ENCODE measurements around the gene EPS8L3.
"Not testable (repeated sequence)": the region's sequence is repeated elsewhere in the genome, so short reads cannot be mapped to it uniquely, and the experiment has no call there.

Gene EPS8L3

GRCh38 chr1:109757936-109758786 lies 5.6 kb downstream of the EPS8L3 start:
- Histone ChIP-seq H3K9me3 (ENCODE audit: control insufficient read depth, low read length) (no peaks in the 10 kb centered on the region), H3K4me3 (ENCODE audit: low read length) (no peak overlapping the region), H3K36me3 (ENCODE audit: control insufficient read depth, insufficient read depth, low read length, severe bottlenecking) (no peaks in the 10 kb centered on the region), H3K4me1 (ENCODE audit: control insufficient read depth, insufficient read depth, low read length) (no peaks in the 10 kb centered on the region), H3K9ac (ENCODE audit: low read length) (no peak overlapping the region), H3K27me3 (replicated peaks; ENCODE audit: control insufficient read depth, insufficient read depth, low read length) (no peaks in the 10 kb centered on the region)
- no peak for DNase-seq (ENCODE audit: low read depth)

GRCh38 chr1:109756848-109757521 lies 6.7 kb downstream of the EPS8L3 start:
- Histone ChIP-seq H3K36me3 (ENCODE audit: control insufficient read depth, insufficient read depth, low read length, severe bottlenecking) (no peaks in the 10 kb centered on the region), H3K27me3 (replicated peaks; ENCODE audit: control insufficient read depth, insufficient read depth, low read length) (peaks cover 6% of the 10 kb centered on the region), H3K4me1 (ENCODE audit: control insufficient read depth, insufficient read depth, low read length) (no peaks in the 10 kb centered on the region), H3K4me3 (ENCODE audit: low read length) (no peak overlapping the region), H3K9me3 (ENCODE audit: control insufficient read depth, low read length) (no peaks in the 10 kb centered on the region), H3K9ac (ENCODE audit: low read length) (no peak overlapping the region)
- DNase-seq (ENCODE audit: low read depth) = no peak

- H3K9me3 ChIP-seq (ENCODE audit: control insufficient read depth, low read length); H3K27me3 ChIP-seq (replicated peaks; ENCODE audit: control insufficient read depth, insufficient read depth, low read length); H3K4me3 ChIP-seq (ENCODE audit: low read length); H3K4me1 ChIP-seq (ENCODE audit: control insufficient read depth, insufficient read depth, low read length); DNase-seq (ENCODE audit: low read depth); H3K9ac ChIP-seq (ENCODE audit: low read length); H3K36me3 ChIP-seq (ENCODE audit: control insufficient read depth, insufficient read depth, low read length, severe bottlenecking): not testable (repeated sequence)
Measured at GRCh38 chr1:109756325-109756724, 7.4 kb downstream of the EPS8L3 start.

- DNase-seq (ENCODE audit: low read depth) = no peak
Measured at GRCh38 chr1:109754738-109755137, 9.0 kb downstream of the EPS8L3 start.

GRCh38 chr1:109751531-109752260 lies 12.0 kb downstream of the EPS8L3 start:
- Histone ChIP-seq H3K36me3 (ENCODE audit: control insufficient read depth, insufficient read depth, low read length, severe bottlenecking) (no peaks in the 10 kb centered on the region), H3K9me3 (ENCODE audit: control insufficient read depth, low read length) (no peaks in the 10 kb centered on the region), H3K4me1 (ENCODE audit: control insufficient read depth, insufficient read depth, low read length) (no peaks in the 10 kb centered on the region), H3K9ac (ENCODE audit: low read length) (no peak overlapping the region), H3K27me3 (replicated peaks; ENCODE audit: control insufficient read depth, insufficient read depth, low read length) (peaks cover 30% of the 10 kb centered on the region), H3K4me3 (ENCODE audit: low read length) (no peak overlapping the region)
- no peak for DNase-seq (ENCODE audit: low read depth)

More at GRCh38 chr1:109754738-109755137, 9.0 kb downstream of the EPS8L3 start:
- no peaks in the 10 kb centered on the region for H3K9me3 ChIP-seq (ENCODE audit: control insufficient read depth, low read length)
- H3K4me3 ChIP-seq (ENCODE audit: low read length) = no peak overlapping the region
- H3K4me1 ChIP-seq (ENCODE audit: control insufficient read depth, insufficient read depth, low read length) = no peaks in the 10 kb centered on the region
- H3K27me3 ChIP-seq (replicated peaks; ENCODE audit: control insufficient read depth, insufficient read depth, low read length) = peaks cover 20% of the 10 kb centered on the region
- no peak overlapping the region for H3K9ac ChIP-seq (ENCODE audit: low read length)
- H3K36me3 ChIP-seq (ENCODE audit: control insufficient read depth, insufficient read depth, low read length, severe bottlenecking) = no peaks in the 10 kb centered on the region

- H3K36me3 ChIP-seq (ENCODE audit: control insufficient read depth, insufficient read depth, low read length, severe bottlenecking) = no peaks in the 10 kb centered on the region
- H3K4me3 ChIP-seq (ENCODE audit: low read length) = no peak overlapping the region
- no peaks in the 10 kb centered on the region for H3K4me1 ChIP-seq (ENCODE audit: control insufficient read depth, insufficient read depth, low read length)
- H3K27me3 ChIP-seq (replicated peaks; ENCODE audit: control insufficient read depth, insufficient read depth, low read length) = peaks cover 30% of the 10 kb centered on the region
- no peak overlapping the region for H3K9ac ChIP-seq (ENCODE audit: low read length)
- H3K9me3 ChIP-seq (ENCODE audit: control insufficient read depth, low read length) = no peaks in the 10 kb centered on the region
- no peak for DNase-seq (ENCODE audit: low read depth)
Measured at GRCh38 chr1:109750920-109751319, 12.8 kb downstream of the EPS8L3 start.

- no peaks in the 10 kb centered on the region for H3K36me3 ChIP-seq (ENCODE audit: control insufficient read depth, insufficient read depth, low read length, severe bottlenecking)
- no peaks in the 10 kb centered on the region for H3K4me1 ChIP-seq (ENCODE audit: control insufficient read depth, insufficient read depth, low read length)
- H3K9ac ChIP-seq (ENCODE audit: low read length) = no peak overlapping the region
- H3K27me3 ChIP-seq (replicated peaks; ENCODE audit: control insufficient read depth, insufficient read depth, low read length) = peaks cover 30% of the 10 kb centered on the region
- DNase-seq (ENCODE audit: low read depth) = no peak
- no peaks in the 10 kb centered on the region for H3K9me3 ChIP-seq (ENCODE audit: control insufficient read depth, low read length)
- no peak overlapping the region for H3K4me3 ChIP-seq (ENCODE audit: low read length)
Measured at GRCh38 chr1:109750241-109750882, 13.4 kb downstream of the EPS8L3 start.

- no peaks in the 10 kb centered on the region for H3K9me3 ChIP-seq (ENCODE audit: control insufficient read depth, low read length)
- peaks cover 30% of the 10 kb centered on the region for H3K27me3 ChIP-seq (replicated peaks; ENCODE audit: control insufficient read depth, insufficient read depth, low read length)
- no peak for DNase-seq (ENCODE audit: low read depth)
Measured at GRCh38 chr1:109749221-109749620, 14.5 kb downstream of the EPS8L3 start.

GRCh38 chr1:109748311-109748710 lies 15.4 kb downstream of the EPS8L3 start:
- H3K27me3 ChIP-seq (replicated peaks; ENCODE audit: control insufficient read depth, insufficient read depth, low read length) = peaks cover 30% of the 10 kb centered on the region
- H3K9ac ChIP-seq (ENCODE audit: low read length); H3K9me3 ChIP-seq (ENCODE audit: control insufficient read depth, low read length); H3K36me3 ChIP-seq (ENCODE audit: control insufficient read depth, insufficient read depth, low read length, severe bottlenecking); DNase-seq (ENCODE audit: low read depth); H3K4me1 ChIP-seq (ENCODE audit: control insufficient read depth, insufficient read depth, low read length); H3K4me3 ChIP-seq (ENCODE audit: low read length): not testable (repeated sequence)

More at GRCh38 chr1:109749221-109749620, 14.5 kb downstream of the EPS8L3 start:
- H3K9ac ChIP-seq (ENCODE audit: low read length) = no peak overlapping the region
- H3K4me3 ChIP-seq (ENCODE audit: low read length) = no peak overlapping the region
- H3K36me3 ChIP-seq (ENCODE audit: control insufficient read depth, insufficient read depth, low read length, severe bottlenecking) = no peaks in the 10 kb centered on the region
- no peaks in the 10 kb centered on the region for H3K4me1 ChIP-seq (ENCODE audit: control insufficient read depth, insufficient read depth, low read length)

GRCh38 chr1:109740615-109741373 lies 22.9 kb downstream of the EPS8L3 start, which contains the start of gene GSTM3:
GSTM3 (minus strand) TSS chr1:109741038; CDS start chr1:109740287, 751 bp downstream.
- Histone ChIP-seq H3K36me3 (ENCODE audit: control insufficient read depth, insufficient read depth, low read length, severe bottlenecking) (peaks cover 6% of the 10 kb centered on the region), H3K9ac (ENCODE audit: low read length) (peak within 1 kb of the TSS; percentile 75), H3K4me1 (ENCODE audit: control insufficient read depth, insufficient read depth, low read length) (no peaks in the 10 kb centered on the region), H3K9me3 (ENCODE audit: control insufficient read depth, low read length) (no peaks in the 10 kb centered on the region), H3K27me3 (replicated peaks; ENCODE audit: control insufficient read depth, insufficient read depth, low read length) (peaks cover 12% of the 10 kb centered on the region), H3K4me3 (ENCODE audit: low read length) (peak within 1 kb of the TSS; percentile 83)
- DNase-seq (ENCODE audit: low read depth) = no peak

All from adipocyte (in vitro differentiated cells).